GM19035 (cell line): Measurements from ENCODE around the gene EIF3I.
"Not testable (repeated sequence)": the region's sequence is repeated elsewhere in the genome, so short reads cannot be mapped to it uniquely, and the experiment has no call there.

Source experiments
- ATAC-seq: cut with Tn5 transposase; IDR thresholded peaks from one replicate; pipeline ENCODE4 v1.9.1; 2021; ENCODE audit not compliant: unreplicated experiment

The EIF3I gene

DNA sequence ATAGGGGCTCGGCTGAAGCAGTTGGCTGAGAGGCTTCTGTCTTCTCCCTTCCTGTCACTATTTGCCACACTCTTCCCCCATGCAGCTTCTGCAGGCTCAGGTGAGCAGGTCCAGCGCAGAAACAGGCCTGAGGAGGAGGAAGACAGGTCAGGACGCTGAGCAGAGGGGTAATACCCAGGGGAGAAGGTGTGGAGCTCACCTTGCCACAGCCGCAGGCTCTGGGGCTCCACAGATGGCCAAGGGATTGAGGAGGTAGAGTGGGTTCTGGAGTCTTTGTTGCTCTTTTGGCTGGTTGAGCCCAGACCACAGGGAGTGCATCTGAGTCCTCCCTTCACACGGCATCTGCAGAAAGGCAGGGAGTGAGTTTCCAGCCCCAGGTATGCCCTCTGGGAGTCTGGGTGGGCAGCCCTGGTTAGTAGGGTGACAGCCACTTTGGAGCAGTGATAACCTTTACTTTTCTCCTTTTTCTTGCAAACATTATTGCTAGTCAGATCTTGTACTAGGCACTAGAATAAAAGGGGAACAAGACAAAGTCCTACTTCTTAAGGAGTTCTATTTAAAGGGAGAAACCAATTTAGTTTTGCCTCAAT, 9.7 kb downstream of the EIF3I start:
- ATAC-seq, result no peak

DNA sequence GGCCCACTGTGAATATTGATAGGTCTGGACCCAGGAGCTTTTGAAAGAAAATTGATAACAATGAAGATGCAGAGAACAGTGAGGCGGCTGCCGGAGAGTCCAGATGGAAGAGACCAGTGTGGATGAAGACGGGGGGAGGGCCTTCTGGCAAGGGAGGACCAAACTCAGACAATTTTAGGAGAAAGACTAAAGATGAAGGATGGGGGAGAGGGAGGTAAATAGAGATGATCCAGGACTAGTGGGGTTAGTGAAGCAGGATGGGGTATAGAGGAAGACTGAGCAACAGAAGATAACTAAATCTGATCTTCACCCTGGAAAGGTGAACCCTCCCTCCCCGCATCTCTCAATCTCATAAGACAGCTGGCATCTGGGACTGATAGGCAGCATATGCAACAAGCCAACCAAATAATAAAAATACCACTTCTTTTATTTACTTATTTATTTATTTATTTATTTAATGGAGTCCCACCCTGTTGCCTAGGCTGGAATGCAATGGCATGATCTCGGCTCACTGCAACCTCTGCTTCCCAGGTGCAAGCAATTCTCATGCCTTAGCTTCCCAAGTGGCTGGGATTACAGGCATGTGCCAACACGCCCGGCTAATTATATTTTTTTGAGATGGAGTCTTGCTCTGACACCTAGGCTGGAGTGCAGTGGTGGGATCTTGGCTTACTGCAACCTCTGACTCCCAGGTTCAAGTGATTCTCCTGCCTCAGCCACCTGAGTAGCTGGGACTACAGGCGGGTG, 10.5 kb downstream of the EIF3I start:
- ATAC-seq, result no peak

DNA sequence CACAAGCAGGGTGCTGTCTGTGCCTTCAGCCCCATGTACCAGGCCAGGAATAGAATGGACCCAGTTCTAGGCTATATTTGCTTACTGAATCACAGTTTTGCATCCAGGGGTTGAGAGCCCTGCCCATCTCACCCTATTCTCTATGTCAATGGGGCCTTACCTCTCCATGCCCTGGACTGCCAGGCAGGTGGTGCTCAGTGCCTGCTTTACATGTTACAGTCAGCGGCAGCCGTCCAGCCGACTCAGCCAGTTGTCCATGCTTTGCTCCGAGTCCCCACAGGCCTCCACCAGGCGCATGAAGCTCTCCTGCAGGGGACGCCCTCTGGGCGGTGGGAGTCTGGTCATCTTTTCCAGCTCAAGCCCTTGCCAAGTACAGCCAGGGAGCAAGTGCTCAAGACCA, 12.6 kb downstream of the EIF3I start:
- no peak for ATAC-seq

DNA sequence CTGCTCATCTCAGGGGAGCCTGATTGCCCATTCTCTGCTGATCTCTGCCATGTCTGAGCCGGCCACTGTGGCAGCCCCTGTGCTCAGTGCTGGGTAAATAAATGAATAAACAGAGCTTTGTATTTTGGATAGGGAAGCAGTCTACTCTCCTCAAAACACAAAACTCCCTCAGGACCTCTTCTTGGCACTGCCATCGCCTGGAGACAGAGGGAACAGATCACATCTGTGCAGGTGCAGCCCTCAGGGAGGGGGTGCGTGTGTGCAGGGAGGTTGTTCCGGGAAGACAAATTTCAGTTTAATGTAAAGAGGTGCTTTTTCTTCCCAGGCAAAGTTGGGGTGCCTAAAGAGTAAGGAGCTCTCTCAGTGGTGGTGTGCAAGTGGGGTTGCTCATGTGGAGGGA, 17.1 kb downstream of the EIF3I start:
- ATAC-seq, result no peak

DNA sequence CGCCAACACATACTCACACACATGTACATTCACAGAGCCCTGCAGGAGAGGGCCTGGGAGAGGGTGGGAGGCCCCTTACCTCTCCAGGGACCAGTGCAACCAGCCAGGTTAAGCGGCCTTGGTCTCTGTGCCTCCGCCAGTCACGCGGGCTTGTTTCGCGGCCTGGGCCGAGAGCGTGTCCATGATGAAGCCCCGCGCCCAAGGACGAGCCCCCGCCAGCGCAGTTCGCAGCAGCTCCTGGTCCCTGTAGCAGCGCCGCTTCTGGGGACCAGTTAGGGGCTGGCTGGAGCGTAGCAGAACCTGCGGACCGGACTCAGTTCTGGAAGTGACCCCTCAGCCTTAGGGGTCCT, 17.6 kb downstream of the EIF3I start:
- no peak for ATAC-seq

DNA sequence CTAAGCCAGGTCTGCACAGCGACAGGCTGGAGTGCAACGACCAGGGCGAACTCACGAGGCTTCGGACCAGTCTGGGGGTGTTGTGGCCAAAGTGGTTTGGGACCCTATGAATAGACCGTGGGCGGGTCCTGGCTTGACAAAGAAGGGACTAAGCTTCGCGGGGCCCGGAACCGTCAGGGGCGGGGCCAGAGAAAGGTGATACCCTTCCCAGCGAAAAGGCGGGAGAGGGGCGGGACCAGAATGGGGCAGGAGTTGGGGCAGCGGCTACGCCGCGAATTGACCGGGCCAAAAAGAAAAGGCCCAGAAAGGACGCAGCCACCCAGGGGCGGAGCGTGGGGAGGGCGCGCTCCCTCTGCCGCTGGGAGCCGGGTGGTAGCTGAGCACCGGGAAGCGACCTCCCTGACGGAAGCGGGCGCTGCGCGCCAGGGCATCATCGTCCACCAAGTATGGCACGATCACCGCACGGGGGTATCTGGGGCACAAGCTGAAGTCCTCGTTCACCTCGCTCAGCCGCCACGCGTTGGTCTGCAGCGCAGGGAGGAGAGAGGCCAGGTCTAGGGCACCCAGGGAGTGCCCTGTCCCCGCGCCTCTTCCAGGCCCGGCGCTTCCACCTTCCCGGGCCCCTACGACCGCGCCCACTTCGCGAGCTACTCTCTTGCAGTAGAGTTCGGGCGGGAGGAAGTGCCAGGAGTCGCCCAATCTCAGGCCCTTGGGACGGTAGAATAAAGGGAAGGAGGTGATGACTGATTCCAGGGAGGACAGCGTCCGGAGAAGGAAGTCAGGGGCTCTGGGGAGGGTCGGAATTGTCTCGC, 18.1 kb downstream of the EIF3I start:
- ATAC-seq, result no peak

DNA sequence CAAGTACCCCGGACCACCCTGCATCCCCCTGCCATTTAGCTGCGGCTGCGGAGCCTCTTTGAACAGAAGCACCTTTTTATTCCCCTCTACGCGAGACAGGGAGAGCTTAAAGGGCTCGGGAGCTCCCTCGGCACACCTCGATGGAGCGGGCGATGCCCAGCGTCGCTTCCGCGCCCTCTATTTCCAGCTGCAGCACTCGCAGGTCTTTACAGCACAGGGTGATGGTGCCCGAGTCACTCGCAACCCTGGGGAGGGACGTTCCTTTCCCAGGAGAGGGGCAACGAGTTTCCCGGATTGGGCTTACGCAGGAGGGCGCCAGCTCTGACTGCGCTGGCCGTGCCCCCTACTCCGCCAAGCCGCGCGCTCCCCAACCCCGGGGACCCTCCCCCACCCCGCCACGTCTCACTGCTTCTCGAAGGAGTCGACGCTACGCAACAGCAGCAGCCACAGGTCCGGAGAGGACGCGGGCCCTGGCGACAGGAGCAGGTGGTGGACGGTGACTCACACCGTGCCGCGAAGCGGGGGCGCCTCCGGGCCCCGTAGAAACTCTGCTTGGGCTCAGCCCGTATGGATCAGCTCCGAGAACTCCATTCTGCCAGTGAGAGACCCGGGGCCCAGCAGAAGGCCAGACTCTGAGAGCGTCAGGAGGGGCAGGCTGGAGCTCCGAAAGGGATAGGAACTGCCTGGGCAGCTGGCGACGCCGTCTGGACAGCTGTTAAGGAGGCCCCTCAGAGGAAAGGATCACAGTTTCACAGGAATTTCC, 19.0 kb downstream of the EIF3I start:
- ATAC-seq, result no peak

DNA sequence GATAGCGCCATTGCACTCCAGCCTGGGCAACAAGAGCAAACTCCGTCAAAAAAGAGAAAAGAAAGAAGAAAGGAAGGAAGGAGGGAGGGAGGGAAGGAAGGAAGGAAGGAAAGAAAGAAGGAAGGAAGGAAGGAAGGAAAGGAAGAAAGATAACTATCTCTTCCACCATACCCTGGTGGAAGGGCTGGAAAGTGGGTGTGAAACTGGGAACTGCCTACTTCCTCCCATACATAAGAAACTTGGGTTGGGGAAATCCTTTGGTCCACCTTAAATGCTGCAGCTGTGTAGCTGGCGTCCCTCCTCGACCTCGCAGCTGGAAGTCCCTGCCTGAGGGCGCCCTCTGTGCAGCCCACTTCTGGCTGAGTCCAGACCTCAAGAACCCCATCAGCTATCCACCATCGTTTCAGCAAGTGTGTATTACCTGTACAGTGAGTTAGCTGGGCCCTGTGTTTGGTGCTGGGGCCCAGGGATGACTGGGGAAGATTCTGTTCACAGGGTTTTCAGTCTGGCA, 20.2 kb downstream of the EIF3I start:
- ATAC-seq, result no peak

DNA sequence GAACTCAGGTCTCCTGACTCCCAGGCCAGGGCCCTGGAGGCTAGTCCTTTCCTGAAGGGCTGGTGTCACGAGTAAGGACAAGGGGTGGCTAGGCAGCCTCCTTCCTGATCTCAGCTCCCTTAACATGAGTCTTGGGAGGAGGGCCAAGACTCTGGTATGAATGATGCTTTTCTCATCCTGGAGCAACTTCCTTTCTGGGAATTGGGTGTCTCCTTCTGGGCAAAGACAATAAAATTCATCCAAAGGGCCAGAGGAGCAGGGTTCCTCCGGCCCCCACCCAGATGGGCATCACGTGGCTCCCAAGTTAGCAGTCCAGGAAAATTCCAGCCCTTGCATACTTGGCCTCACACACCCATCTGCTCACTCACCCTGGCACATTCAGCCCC, 24.7 kb downstream of the EIF3I start, which contains the start of gene FAM167B:
Gene FAM167B, plus strand, starts transcription at position 335 of the 386 bp plus-strand sequence. CDS start 200 bp downstream, outside the sequence.
- ATAC-seq, result no peak

DNA sequence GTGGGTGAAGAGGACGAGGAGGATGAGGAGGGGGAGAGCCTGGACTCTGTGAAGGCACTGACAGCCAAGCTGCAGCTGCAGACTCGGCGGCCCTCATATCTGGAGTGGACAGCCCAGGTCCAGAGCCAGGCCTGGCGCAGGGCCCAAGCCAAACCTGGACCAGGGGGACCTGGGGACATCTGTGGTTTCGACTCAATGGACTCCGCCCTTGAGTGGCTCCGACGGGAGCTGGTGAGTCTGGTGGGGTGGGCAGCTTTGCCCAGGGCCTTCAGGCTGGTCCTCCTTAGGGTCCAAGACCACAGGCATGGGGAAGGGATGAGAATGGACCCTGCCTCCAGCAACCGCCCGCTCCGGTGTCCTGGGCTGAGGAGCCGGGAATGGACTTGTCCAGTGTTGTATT, 25.2 kb downstream of the EIF3I start:
- no peak for ATAC-seq

DNA sequence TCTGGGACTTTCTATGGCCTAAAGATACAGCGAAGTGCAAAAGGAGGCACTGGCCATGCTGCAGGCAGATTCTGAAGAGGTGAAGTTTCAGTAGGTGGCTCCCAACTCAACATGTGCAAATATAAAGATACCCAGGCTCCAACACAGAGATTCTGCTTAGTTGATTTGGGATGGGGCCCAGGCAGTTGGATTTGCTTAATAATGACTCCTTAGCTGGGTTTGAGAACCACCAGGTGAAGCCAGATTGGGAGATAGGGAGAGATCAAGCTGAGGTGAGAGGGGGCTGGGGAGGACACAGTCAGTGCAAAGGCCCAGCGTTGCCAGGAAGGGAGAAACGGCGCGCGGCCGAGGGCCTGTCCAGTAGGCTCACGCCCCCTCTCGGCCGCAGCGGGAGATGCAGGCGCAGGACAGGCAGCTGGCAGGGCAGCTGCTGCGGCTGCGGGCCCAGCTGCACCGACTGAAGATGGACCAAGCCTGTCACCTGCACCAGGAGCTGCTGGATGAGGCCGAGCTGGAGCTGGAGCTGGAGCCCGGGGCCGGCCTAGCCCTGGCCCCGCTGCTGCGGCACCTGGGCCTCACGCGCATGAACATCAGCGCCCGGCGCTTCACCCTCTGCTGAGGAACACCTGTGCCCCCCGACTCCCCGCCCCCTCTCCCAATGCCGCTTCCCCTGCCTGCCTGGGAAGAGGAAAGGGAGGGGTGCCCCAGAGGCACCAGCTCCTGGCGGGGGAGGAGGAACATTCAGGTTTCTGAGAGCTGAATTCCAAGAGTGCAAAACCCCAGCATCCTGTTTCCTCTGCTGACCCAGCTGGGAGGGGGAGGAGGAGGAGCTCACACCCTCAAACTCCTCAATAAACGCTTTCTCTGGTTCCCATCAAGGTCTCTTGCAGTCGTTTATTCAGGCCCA, 26.0 kb downstream of the EIF3I start:
- ATAC-seq, result no peak

DNA sequence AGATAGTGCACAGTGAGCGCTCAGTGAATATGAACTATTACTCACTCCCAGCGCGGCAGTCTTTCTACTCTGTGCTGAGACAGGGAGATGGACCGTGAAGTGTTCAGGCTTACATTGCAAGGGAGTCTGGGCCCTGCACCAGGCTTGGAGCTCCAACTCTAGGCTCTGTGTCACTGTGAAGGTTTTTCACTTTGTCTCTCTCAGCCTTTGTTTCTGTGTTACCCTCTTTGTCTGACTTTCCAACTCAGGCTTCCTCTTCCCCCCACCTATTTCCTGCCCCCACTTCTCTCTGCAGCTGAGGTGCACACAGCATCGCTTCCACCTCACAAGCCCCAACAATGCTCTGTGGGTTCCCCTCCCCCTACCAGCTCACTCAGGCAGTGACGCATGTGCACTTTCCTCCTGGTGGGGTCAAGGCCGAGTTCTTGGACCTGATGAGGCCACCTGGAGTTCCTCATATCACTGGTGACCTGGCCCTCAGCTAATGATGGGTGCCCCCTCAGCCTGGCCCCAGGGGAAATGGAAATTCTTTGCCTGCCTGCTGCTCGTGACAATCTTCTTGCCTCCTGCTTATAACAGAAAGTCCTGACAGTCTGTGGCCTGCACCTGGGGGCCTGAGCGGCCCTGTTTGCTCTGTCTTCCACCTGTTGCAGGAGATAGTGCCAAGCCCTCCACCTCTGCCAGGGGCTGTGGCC, 27.8 kb downstream of the EIF3I start:
- peak; percentile 64 for ATAC-seq

DNA sequence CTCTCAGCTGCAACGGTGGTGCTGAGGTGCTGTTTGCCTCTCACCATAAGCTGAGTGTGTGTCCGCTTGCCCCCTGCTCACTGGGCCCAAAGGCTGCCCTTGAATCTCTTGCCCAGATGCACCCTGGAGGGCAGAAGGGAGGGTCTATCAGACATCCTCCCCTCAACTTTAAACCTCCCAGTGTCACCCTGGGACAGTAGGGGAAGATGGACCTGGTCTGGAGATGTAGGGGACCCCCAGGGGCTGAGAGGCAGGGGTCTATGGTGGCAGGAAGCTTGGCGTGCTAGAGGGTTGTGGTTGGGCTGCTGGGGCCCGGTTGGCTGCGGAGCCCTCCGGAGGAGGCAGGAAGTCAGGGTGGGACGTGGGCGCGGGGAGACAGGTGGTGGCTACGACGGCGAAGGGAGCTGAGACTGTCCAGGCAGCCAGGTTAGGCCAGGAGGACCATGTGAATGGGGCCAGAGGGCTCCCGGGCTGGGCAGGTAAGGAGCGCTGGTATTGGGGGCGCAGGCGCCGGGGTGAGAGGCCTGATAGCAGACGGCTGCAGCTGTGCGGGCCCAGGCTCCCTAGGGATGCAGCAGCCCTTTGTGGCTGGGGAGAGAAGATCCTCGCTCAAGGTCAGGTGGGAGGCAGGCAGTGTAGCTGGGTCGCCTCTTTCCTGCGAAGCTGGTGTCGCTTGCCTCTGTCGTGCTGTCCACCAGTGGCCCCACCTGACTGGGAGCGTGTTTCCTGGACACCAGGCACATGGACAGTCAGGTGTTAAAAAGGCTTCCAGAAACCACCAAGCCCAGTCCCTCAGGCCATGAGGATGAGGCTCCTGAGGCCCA, 28.9 kb downstream of the EIF3I start, which contains the start of gene LCK:
Gene LCK, plus strand, starts transcription at position 373 of the 824 bp plus-strand sequence. CDS start 23,065 bp downstream, outside the sequence.
- ATAC-seq, result no peak

DNA sequence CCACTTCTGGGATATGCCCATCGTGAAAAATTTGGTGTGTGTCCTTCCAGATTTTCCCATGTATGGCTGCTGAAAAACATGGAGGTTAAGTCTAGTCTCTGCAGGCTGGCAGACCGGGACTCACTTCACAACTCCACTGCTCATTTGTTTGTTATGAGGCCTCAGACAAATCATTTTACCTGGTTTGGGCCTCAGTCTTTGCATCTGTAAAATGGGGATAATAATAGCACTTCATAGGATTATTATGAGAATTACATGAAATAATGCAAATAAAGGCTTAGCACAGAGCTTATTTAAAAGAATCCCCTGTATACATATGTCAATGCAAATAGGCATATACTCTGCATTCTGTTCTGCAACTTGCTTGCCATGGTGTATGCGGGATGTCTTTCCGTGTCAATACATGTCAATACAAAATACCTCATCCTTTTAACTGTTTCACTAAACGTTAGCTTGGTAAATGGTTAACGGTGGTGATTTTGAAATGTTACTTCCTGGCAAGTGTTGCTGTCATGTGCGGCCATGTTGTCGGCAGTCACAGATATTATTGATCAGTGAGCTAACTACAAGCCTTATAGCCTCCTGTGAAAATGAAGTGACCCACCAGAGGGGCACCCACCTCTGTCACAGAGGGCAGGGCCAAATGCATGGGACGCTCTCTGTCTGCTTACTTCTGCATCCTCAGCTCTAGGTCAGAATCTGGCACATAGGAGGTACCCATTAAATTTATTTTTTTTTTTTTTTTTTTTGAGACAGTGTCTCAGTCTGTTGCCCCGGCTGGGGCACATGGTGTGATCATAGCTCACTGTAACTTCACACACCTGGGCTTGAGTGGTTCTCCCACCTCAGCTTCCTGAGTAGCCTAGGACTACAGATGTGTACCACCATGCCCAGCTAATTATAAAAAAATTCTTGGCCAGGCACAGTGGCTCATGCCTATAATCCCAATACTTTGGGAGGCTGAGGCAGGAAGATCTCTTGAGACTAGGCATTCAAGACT, 33.2 kb downstream of the EIF3I start:
- no peak for ATAC-seq

DNA sequence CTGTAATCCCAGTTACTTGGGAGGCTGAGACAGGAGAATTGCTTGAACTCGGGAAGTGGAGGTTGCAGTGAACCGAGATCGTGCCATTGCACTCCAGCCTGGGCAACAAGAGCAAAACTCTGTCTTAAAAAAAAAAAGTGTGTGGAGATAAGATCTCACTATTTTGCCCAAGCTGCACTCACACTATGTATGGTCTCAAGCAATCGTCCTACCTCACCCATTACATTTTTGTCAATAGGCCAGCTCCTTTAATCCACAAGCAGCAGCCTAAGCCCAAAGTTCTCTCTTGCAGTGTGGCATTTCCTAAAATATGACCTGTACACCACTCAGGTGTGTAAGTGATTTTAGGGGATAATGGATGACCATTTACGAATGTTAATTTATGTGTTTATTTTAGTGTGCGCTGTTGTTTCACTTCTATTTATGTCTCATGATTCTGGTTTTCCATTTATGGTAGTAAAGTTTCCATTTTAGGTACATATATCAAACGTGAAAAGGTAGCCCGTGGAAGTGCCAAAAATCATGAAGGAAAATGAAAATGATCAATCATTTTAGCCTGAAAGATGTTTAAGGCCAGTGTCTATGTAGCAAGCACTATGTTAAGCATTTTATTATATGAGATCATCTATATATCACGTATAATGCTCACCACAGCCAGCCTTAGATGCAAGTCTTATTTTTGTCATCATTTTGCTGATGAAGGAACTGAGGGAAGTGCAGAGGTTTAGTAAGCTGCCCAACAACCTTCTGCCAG, 34.4 kb downstream of the EIF3I start:
- no peak for ATAC-seq

DNA sequence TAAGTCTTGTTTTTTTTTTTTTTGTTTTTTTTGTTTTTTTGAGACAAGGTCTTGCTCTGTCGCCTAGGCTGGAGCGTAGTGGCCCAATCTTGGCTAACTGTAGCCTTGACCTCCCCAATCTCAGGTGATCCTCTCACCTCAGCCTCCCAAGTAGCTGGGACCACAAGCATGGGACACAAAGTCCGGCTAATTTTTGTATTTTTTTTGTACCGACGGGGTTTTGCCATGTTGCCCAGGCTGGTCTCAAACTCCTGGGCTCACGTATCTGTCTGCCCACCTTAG, 35.0 kb downstream of the EIF3I start:
- no peak for ATAC-seq

DNA sequence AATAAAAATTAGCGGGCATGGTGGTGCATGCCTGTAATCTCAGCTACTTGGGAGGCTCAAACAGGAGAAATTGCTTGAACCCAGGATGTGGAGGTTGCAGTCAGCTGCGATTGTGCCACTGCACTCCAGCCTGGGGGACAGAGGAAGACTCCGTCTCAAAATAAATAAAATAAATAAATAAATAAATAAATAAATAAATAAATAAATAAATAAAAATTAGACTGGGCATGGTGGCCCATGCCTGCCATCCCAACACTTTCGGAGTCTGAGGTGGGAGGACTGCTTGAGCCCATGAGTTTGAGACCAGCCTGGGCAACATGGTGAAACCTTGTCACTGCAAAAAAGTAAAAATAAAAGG, 41.0 kb downstream of the EIF3I start:
- ATAC-seq, result not testable (repeated sequence)
